ENCODE measurements around the gene C12orf57. TPM values are rescaled to one million over a fixed set of nuclear protein-coding genes. Genes with fewer than 3 reads are reported as not detected.

The C12orf57 gene
- total RNA-seq, 4 donors from 2014 or later: 259 to 2,496 (median 1,289) TPM

DNA sequence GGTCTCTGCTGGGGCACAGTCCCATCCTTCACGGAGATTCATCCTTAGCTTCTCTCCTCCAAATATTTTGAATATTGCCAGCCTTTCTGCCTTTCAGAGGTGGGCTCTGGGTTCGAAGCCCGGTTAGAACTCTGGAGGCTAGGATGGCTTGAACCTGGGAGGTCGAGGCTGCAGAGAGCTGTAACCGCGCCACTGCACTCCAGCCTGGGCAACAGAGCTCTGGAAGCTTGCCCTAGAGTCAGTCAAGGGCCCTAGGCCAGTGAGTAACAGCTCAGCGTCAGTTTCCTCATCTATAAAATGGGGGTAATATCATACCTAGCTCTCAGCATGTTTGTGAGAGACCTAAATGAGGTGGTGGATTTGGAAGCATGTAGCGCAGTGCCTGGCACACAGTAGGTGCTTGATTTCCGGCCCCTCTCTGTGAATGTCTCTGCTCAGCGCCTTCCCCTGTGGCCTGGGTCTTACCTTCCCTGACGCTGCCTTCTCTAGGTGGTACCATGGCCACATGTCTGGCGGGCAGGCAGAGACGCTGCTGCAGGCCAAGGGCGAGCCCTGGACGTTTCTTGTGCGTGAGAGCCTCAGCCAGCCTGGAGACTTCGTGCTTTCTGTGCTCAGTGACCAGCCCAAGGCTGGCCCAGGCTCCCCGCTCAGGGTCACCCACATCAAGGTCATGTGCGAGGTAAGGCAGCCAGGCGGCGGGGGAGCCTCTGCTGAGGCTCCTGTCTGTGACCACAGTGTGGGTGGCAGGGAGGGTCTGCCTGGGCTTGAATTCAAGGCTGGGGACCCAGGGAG is 10.7 kb downstream of the C12orf57 start:
- intact Hi-C loops (cut with DNase I; ENCODE audit: low total_unique reads): no loop called here

DNA sequence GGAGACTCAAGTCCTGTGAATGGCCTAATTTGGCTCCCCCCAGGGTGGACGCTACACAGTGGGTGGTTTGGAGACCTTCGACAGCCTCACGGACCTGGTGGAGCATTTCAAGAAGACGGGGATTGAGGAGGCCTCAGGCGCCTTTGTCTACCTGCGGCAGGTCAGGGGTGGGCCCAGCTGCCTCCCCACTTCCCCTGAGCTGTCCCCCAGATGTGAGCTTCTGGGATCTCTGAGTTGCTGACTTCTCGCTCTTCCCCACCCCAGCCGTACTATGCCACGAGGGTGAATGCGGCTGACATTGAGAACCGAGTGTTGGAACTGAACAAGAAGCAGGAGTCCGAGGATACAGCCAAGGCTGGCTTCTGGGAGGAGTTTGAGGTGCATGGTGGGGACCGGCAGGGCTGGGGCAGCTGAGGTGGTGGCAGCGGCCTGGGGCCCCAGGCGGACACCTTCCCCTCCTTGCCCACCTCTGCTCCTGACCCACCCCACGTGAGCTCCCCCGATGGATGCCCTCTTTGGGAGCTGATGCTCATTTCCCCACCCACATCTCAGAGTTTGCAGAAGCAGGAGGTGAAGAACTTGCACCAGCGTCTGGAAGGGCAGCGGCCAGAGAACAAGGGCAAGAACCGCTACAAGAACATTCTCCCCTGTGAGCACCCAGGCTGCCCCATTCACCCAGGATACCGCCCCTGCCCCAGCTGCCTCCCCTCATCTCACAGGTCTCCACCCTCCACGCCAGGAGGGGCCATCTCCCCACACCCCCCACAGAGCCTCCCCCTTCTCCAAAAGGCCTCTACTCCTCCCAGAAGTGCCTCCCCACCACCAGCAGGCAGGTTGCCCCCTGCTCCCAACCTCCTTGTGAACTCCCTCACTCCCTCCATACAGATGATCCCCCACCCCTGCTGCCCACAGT is 11.5 kb downstream of the C12orf57 start:
- intact Hi-C loops (cut with DNase I; ENCODE audit: low total_unique reads): no loop called here
- no peak for TF ChIP-seq POLR2A (IDR thresholded peaks at IDR 0.05)
- TF ChIP-seq CTCF (IDR thresholded peaks at IDR 0.05): no peak
- Histone ChIP-seq H3K27me3 (no peaks in the 10 kb centered on the region), H3K9me3 (no peaks in the 10 kb centered on the region), H3K36me3 (no peaks in the 10 kb centered on the region), H3K4me3 (no peak overlapping the region), H3K27ac (no peak overlapping the region), H3K4me1 (no peaks in the 10 kb centered on the region)
- no peak for DNase-seq

More for the DNA sequence above, 10.7 kb downstream of the C12orf57 start:
- H3K4me1 ChIP-seq: no peaks in the 10 kb centered on the region
- H3K36me3 ChIP-seq: no peaks in the 10 kb centered on the region
- H3K27ac ChIP-seq: no peak overlapping the region
- H3K4me3 ChIP-seq: no peak overlapping the region
- no peak for DNase-seq
- no peak for TF ChIP-seq CTCF (IDR thresholded peaks at IDR 0.05)
- TF ChIP-seq POLR2A (IDR thresholded peaks at IDR 0.05): no peak
- H3K9me3 ChIP-seq: no peaks in the 10 kb centered on the region
- no peaks in the 10 kb centered on the region for H3K27me3 ChIP-seq

DNA sequence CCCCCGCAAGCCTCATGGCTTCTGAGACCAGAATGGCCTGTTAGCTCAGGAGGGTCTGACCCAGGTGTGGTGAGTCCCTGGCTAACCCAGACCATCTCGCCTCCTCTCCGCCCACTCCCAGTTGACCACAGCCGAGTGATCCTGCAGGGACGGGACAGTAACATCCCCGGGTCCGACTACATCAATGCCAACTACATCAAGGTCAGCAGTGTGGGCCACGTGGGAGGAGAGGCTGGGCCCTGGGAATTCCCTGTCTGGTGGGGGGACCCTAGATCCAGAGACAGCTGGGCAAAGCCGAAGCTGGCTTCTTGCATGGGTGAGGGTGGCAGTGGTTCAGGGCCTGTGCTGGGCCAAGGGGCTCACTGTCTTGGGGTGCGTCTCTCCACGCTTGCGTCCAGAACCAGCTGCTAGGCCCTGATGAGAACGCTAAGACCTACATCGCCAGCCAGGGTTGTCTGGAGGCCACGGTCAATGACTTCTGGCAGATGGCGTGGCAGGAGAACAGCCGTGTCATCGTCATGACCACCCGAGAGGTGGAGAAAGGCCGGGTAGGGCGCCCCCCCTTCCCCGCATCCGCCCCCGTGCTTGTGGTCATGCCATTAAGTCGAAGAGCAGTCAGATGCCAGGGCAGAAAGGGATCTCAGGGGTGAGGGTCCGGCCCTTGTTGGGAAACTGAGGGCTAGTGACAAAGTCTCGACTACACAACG is 12.4 kb downstream of the C12orf57 start:
- intact Hi-C loops (cut with DNase I; ENCODE audit: low total_unique reads): no loop called here

GRCh38 chr12:6957151-6957701 is 13.4 kb downstream of the C12orf57 start:
- DNase-seq: no peak
- no peaks in the 10 kb centered on the region for H3K9me3 ChIP-seq
- no peaks in the 10 kb centered on the region for H3K36me3 ChIP-seq
- H3K27me3 ChIP-seq: no peaks in the 10 kb centered on the region
- intact Hi-C loops (cut with DNase I; ENCODE audit: low total_unique reads): no loop called here
- H3K4me1 ChIP-seq: peaks cover 0 to 3% of the 10 kb centered on the region in 2 donors
- TF ChIP-seq CTCF (IDR thresholded peaks at IDR 0.05): no peak
- no peak overlapping the region for H3K27ac ChIP-seq
- no peak overlapping the region for H3K4me3 ChIP-seq

More for the DNA sequence above, 12.4 kb downstream of the C12orf57 start:
- no peaks in the 10 kb centered on the region for H3K4me1 ChIP-seq
- H3K9me3 ChIP-seq: no peaks in the 10 kb centered on the region
- TF ChIP-seq CTCF (IDR thresholded peaks at IDR 0.05) (no peak), POLR2A (IDR thresholded peaks at IDR 0.05) (no peak)
- no peak for DNase-seq
- no peak overlapping the region for H3K4me3 ChIP-seq
- H3K27me3 ChIP-seq: no peaks in the 10 kb centered on the region
- H3K27ac ChIP-seq: no peak overlapping the region
- H3K36me3 ChIP-seq: no peaks in the 10 kb centered on the region
